H1 (cell line): ENCODE results near the gene RAB31. TPM values are rescaled to one million over a fixed set of nuclear protein-coding genes. Genes with fewer than 3 reads are reported as not detected.

Source experiments
- CTCF ChIA-PET: fragments of 300-600 bp; sonication (Branson Sonifier 250); formaldehyde crosslinking; loops from one replicate; lab custom pipeline; 2021; ENCODE audit not compliant: partially characterized antibody; lab: Charles Lee
- POLR2A ChIA-PET: fragments of 300-600 bp; sonication (Branson Sonifier 250); formaldehyde crosslinking; loops from one replicate; lab custom pipeline; 2021; ENCODE audit warnings: inconsistent platforms; ENCODE audit not compliant: partially characterized antibody; lab: Charles Lee
- DNase-seq, 2 experiments: peaks; one replicate each; pipeline versions ENCODE4 v3.0.0 to v3.0.0-alpha.2; 2010 to 2022; ENCODE audit warnings: low spot score in 2 of 2, low read depth in 1 of 2, mixed read lengths in 1 of 2
- FAIRE-seq: peaks from 2 replicates; lab custom pipeline; 2011; peaks lifted over from hg19 to GRCh38; lab: Jason Lieb, UNC
- H2AFZ ChIP-seq: 2 replicates; pipeline ENCODE4 v1.8.1; 2012; ENCODE audit warnings: low read length, inconsistent platforms
- H2AK5ac ChIP-seq: 2 replicates; pipeline ENCODE4 v1.6.1; 2013; ENCODE audit warnings: low read depth, low read length
- H2BK120ac ChIP-seq: replicated peaks from 2 replicates; pipeline ENCODE3; 2013; ENCODE audit warnings: low read depth, low read length, inconsistent platforms
- H2BK12ac ChIP-seq: 2 replicates; pipeline ENCODE4 v1.6.1; 2013; ENCODE audit warnings: low read depth, low read length
- H2BK15ac ChIP-seq: 2 replicates; pipeline ENCODE4 v1.6.1; 2013; ENCODE audit warnings: low read length
- H2BK20ac ChIP-seq: 2 replicates; pipeline ENCODE4 v1.6.1; 2013; ENCODE audit warnings: low read length
- H2BK5ac ChIP-seq: 2 replicates; pipeline ENCODE4 v1.6.1; 2013; ENCODE audit warnings: low read depth, low read length
- H3K14ac ChIP-seq: 2 replicates; pipeline ENCODE4 v1.6.1; 2013; ENCODE audit warnings: inconsistent platforms; ENCODE audit not compliant: insufficient read length
- H3K18ac ChIP-seq: 2 replicates; pipeline ENCODE4 v1.6.1; 2013; ENCODE audit warnings: low read length; ENCODE audit errors: extremely low read depth
- H3K23ac ChIP-seq: 2 replicates; pipeline ENCODE4 v1.6.1; 2013; ENCODE audit warnings: inconsistent platforms; ENCODE audit not compliant: insufficient read length
- H3K23me2 ChIP-seq: 2 replicates; pipeline ENCODE4 v1.6.1; 2013; ENCODE audit warnings: low read depth, low read length
- H3K27ac ChIP-seq: 2 replicates; pipeline ENCODE4 v1.6.1; 2011; ENCODE audit warnings: low read depth, low read length, inconsistent platforms
- H3K27me3 ChIP-seq, 4 experiments: replicated peaks in 1 of 4; 1 replicate in 1 of 4; 2 replicates in 3 of 4; pipeline versions ENCODE4 v1.6.1 to v1.8.1; 2011 to 2013; ENCODE audit warnings: low read length in 3 of 4, mild to moderate bottlenecking in 3 of 4, inconsistent platforms in 2 of 4, mixed read lengths in 2 of 4, moderate library complexity in 1 of 4; ENCODE audit not compliant: control insufficient read depth in 3 of 4, insufficient read depth in 3 of 4; ENCODE audit errors: extremely low read depth in 1 of 4
- H3K36me3 ChIP-seq, 4 experiments: 2 replicates each; pipeline versions ENCODE4 v1.6.1 to v1.8.1; 2011 to 2013; ENCODE audit warnings: mild to moderate bottlenecking in 4 of 4, low read length in 3 of 4, moderate library complexity in 2 of 4, control low read depth in 1 of 4, inconsistent platforms in 1 of 4; ENCODE audit not compliant: insufficient read depth in 4 of 4, control insufficient read depth in 2 of 4
- H3K4ac ChIP-seq: replicated peaks from 2 replicates; pipeline ENCODE3; 2013; ENCODE audit warnings: low read length, low read depth, mixed read lengths, inconsistent platforms; ENCODE audit not compliant: insufficient read length
- H3K4me1 ChIP-seq, 4 experiments: replicated peaks in 1 of 4; 1 replicate in 1 of 4; 2 replicates in 3 of 4; pipeline versions ENCODE4 v1.6.1 to v1.8.1; 2011 to 2013; ENCODE audit warnings: low read length in 3 of 4, inconsistent platforms in 2 of 4, mixed read lengths in 1 of 4; ENCODE audit not compliant: insufficient read depth in 4 of 4, control insufficient read depth in 3 of 4
- H3K4me2 ChIP-seq, 2 experiments: 2 replicates each; pipeline versions ENCODE4 v1.6.1 to v1.8.1; 2011 to 2013; ENCODE audit warnings: low read depth in 2 of 2, low read length in 2 of 2, control low read depth in 1 of 2, inconsistent platforms in 1 of 2, mild to moderate bottlenecking in 1 of 2; ENCODE audit not compliant: insufficient read depth in 1 of 2
- H3K4me3 ChIP-seq, 4 experiments: fragments of 200-600, 300-600 bp in 1 of 4; sonication (generic), shearing (Covaris generic), sonication (Bioruptor Twin) in 1 of 4; 2 replicates each; pipeline versions ENCODE4 v1.5.1 to v1.8.1; 2011 to 2016; ENCODE audit warnings: low read length in 4 of 4, low read depth in 3 of 4, control low read depth in 2 of 4, inconsistent platforms in 2 of 4, mild to moderate bottlenecking in 2 of 4, mixed read lengths in 1 of 4, moderate library complexity in 1 of 4; ENCODE audit not compliant: insufficient read depth in 2 of 4; ENCODE audit errors: extremely low read depth in 1 of 4
- H3K56ac ChIP-seq: replicated peaks from 2 replicates; pipeline ENCODE3; 2013; ENCODE audit warnings: low read depth, mild to moderate bottlenecking, mixed read lengths, low read length, inconsistent platforms; ENCODE audit not compliant: insufficient read length
- H3K79me1 ChIP-seq: 2 replicates; pipeline ENCODE4 v1.6.1; 2013; ENCODE audit warnings: low read depth, low read length, control low read depth
- H3K79me2 ChIP-seq, 2 experiments: 2 replicates each; pipeline versions ENCODE4 v1.6.1 to v1.8.1; 2012 to 2013; ENCODE audit warnings: low read length in 2 of 2, mild to moderate bottlenecking in 2 of 2, inconsistent platforms in 1 of 2; ENCODE audit not compliant: insufficient read depth in 2 of 2, control insufficient read depth in 1 of 2
- H3K9ac ChIP-seq, 4 experiments: replicated peaks in 1 of 4; 1 replicate in 1 of 4; 2 replicates in 3 of 4; pipeline versions ENCODE4 v1.6.1 to v1.8.1; 2011 to 2013; ENCODE audit warnings: low read depth in 3 of 4, low read length in 3 of 4, control low read depth in 2 of 4, mild to moderate bottlenecking in 2 of 4, moderate library complexity in 2 of 4, inconsistent platforms in 1 of 4; ENCODE audit errors: extremely low read depth in 1 of 4
- H3K9me3 ChIP-seq, 2 experiments: 2 replicates each; pipeline versions ENCODE4 v1.6.1 to v1.8.1; 2012 to 2013; ENCODE audit warnings: mild to moderate bottlenecking in 2 of 2, moderate library complexity in 2 of 2, control low read depth in 1 of 2, inconsistent platforms in 1 of 2, low read depth in 1 of 2, low read length in 1 of 2, mixed read lengths in 1 of 2; ENCODE audit not compliant: insufficient read depth in 2 of 2
- H4K20me1 ChIP-seq, 2 experiments: replicated peaks in 1 of 2; 2 replicates each; pipeline versions ENCODE3 to v1.8.1; 2011 to 2013; ENCODE audit warnings: inconsistent platforms in 2 of 2, low read length in 2 of 2, mild to moderate bottlenecking in 1 of 2; ENCODE audit not compliant: insufficient read depth in 2 of 2, control insufficient read depth in 1 of 2
- H4K5ac ChIP-seq: 2 replicates; pipeline ENCODE4 v1.6.1; 2013; ENCODE audit warnings: low read length, low read depth, mixed read lengths, inconsistent platforms; ENCODE audit not compliant: insufficient read length
- H4K8ac ChIP-seq: 2 replicates; pipeline ENCODE4 v1.8.0; 2013; ENCODE audit warnings: mild to moderate bottlenecking, moderate library complexity, low read length, inconsistent platforms; ENCODE audit not compliant: insufficient read depth; ENCODE audit errors: extremely low read depth
- H4K91ac ChIP-seq: replicated peaks from 2 replicates; pipeline ENCODE3; 2013; ENCODE audit warnings: low read length, mixed read lengths, inconsistent platforms; ENCODE audit not compliant: insufficient read length
- FOSL1 ChIP-seq: IDR thresholded peaks from 2 replicates; pipeline ENCODE4 v1.6.1; 2011; ENCODE audit warnings: mild to moderate bottlenecking, low read depth, low read length, moderate library complexity; ENCODE audit not compliant: insufficient read depth
- GTF2F1 ChIP-seq: IDR thresholded peaks from 2 replicates; pipeline ENCODE4 v1.6.1; 2012; ENCODE audit warnings: low read depth, low read length, improper control_type of control experiment, borderline replicate concordance
- RFX5 ChIP-seq: IDR thresholded peaks from 2 replicates; pipeline ENCODE4 v1.6.1; 2011; ENCODE audit warnings: low read depth, low read length, improper control_type of control experiment, borderline replicate concordance
- SIN3A ChIP-seq, 2 experiments: IDR thresholded peaks in 1 of 2; conservative IDR thresholded peaks in 1 of 2; 2 replicates each; pipeline ENCODE4 v1.6.1; 2011 to 2012; ENCODE audit warnings: low read length in 2 of 2, improper control_type of control experiment in 1 of 2, low read depth in 1 of 2, mild to moderate bottlenecking in 1 of 2
- SRF ChIP-seq: IDR thresholded peaks from 2 replicates; pipeline ENCODE4 v1.6.1; 2011; ENCODE audit warnings: mild to moderate bottlenecking, low read depth, low read length, moderate library complexity
- SUZ12 ChIP-seq: fragments of 200-600 bp; sonication (generic); IDR thresholded peaks from 2 replicates; pipeline ENCODE4 v1.6.1; 2012; ENCODE audit warnings: mild to moderate bottlenecking, inconsistent platforms, low read length, moderate library complexity, mixed read lengths
- TEAD4 ChIP-seq: IDR thresholded peaks from 2 replicates; pipeline ENCODE4 v1.6.1; 2012; ENCODE audit warnings: low read depth, low read length, inconsistent platforms, mixed read lengths
- WGBS, 2 experiments: shearing (Covaris generic) in 1 of 2; methylation state at CpG; one replicate each; pipeline versions ENCODE4 v1.1.6 to v1.1.7; 2013 to 2015; ENCODE audit warnings: low lambda C conversion rate in 2 of 2, mixed read lengths in 2 of 2, inconsistent platforms in 1 of 2, low coverage in 1 of 2, missing lambda C conversion rate in 1 of 2; ENCODE audit not compliant: insufficient replicate concordance in 2 of 2, insufficient coverage in 1 of 2, insufficient read length in 1 of 2; ENCODE audit errors: extremely low coverage in 1 of 2, missing lambda C conversion rate in 1 of 2; 5-methylcytosine and 5-hydroxymethylcytosine counted together
- polyA plus RNA-seq, 7 experiments: library from polyadenylated mRNA; depleted of rRNA in 3 of 7; stranded (reverse) in 5 of 7; unstranded in 2 of 7; fragments of >200 nt in 5 of 7; fragments of 200-250 nt in 2 of 7; gene quantifications; 1 replicate in 5 of 7; 2 replicates in 1 of 7; 4 replicates in 1 of 7; pipeline versions ENCODE4 v1.2.1 to v1.2.3, GENCODE V29; 2011 to 2013; ENCODE audit warnings: missing spikeins in 2 of 7, mixed read lengths in 2 of 7
- total RNA-seq: library from RNA; stranded (reverse); fragmentation: NEBNext Ultra II Directional; extraction: Animal tissue kit (Norgen Biotek cat#: 25700); gene quantifications from 2 replicates; pipeline ENCODE4 v1.2.1, GENCODE V29; 2021

RAB31 gene
- total and polyA plus RNA-seq, 2 of the 8 experiments (the other 6 are each of a cell fraction or from before 2014, with no cell fraction given) = 15.2 to 40.9 TPM

DNA sequence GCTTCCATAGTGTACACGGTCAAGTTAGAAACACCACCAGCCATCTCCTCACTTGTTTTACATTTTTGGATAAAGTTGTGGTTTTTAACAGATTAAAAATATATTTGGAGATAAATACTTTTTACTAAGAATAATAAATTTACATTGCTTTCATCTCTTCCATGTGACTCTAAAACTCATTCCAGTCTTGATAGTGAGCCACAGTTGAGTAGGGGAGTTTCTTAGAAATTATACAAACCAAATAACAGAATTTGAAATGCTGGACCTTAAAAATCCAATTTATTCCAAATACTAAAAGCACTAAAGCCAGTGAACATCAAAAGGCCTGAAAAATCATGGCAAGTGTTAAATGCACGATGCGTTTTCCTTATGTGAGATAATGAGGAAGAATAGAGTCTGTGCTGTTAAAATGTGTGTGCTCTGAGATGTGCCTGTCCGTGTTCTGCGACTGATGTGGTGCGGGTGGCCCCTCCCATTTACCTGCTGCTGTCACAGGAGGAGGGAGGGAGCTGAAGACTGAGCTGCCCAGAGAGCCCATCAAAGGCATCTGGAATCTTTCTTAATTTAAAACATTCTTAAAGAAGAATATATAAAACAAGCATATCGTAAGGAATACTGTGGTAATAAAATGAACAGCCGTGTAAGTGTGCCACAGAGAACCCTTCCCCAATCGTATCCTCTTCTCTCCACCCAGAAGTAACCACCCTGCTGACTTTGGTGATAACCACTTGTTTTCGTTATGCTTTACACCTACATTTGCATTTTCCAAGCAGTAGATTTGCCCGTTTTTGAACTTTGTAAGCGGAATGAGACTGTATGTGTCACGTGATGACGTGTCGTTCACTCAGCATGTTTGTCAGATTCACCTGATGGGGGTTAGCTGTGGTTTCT is 120.7 kb downstream of the RAB31 start:
- Histone ChIP-seq H2AFZ (no peak overlapping the region), H3K4me2 (no peak overlapping the region), H2AK5ac (no peak overlapping the region; the same call in 1 of the 2 replicates), H4K5ac (no peak overlapping the region), H3K9ac (no peak overlapping the region), H2BK12ac (no peak overlapping the region), H3K27me3 (no peaks in the 10 kb centered on the region; a peak in 1 of 7 replicates), H4K8ac (no peak overlapping the region), H2BK5ac (no peak overlapping the region), H2BK15ac (no peak overlapping the region), H4K20me1 (peaks cover 0 to 4% of the 10 kb centered on the region in 2 experiments), H2BK20ac (no peak overlapping the region), H3K23me2 (peaks cover 4% of the 10 kb centered on the region; the same call in 1 of the 2 replicates), H3K4ac (no peak overlapping the region), H3K18ac (no peak overlapping the region), H3K79me1 (no peaks in the 10 kb centered on the region; the same call in 1 of the 2 replicates), H3K14ac (no peak overlapping the region), H3K4me1 (no peaks in the 10 kb centered on the region; a peak in 1 of 7 replicates), H3K56ac (no peak overlapping the region), H3K36me3 (no peaks in the 10 kb centered on the region; a peak in 1 of 8 replicates), H3K9me3 (no peaks in the 10 kb centered on the region), H3K79me2 (no peaks in the 10 kb centered on the region), H2BK120ac (no peak overlapping the region), H3K27ac (no peak overlapping the region), H4K91ac (no peak overlapping the region), H3K4me3 (no peak overlapping the region), H3K23ac (no peak overlapping the region)
- no peak for FAIRE-seq
- no peak for DNase-seq
- ChIA-PET CTCF (interaction anchor here (0.5 kb wide), 1 partner anchor 23 kb away, joined by 4 read pairs; no protein-coding TSS in a partner anchor), POLR2A (no interaction called here)
- TF ChIP-seq TEAD4 = no peak
- no peak for TF ChIP-seq SUZ12
- TF ChIP-seq SIN3A (conservative IDR thresholded peaks at IDR 0.05 in 1 of 2, IDR thresholded peaks at IDR 0.05 in 1 of 2; ENCODE audit: low read depth in 1 of 2, low read length in 2 of 2) = no peak
- no peak for TF ChIP-seq FOSL1
- no peak for TF ChIP-seq GTF2F1
- TF ChIP-seq RFX5 = no peak
- no peak for TF ChIP-seq SRF
- 90% methylated on average over 15 of the region's 15 CpGs; no CpG with 5 or more reads in 1 of the 2 experiments for WGBS, 2 experiments
